Measurements from ENCODE around the gene LONRF2. TPM values are rescaled to one million over a fixed set of nuclear protein-coding genes. Genes with fewer than 3 reads are reported as not detected.

Gene LONRF2
- total RNA-seq, 1 donor, result 0.54 TPM

- DNase-seq (ENCODE audit: low read depth in 2 of 3, low spot score in 2 of 3), result no peak
These were observed 82.7 kb downstream of the LONRF2 start for GRCh38 chr2:100239486-100240210.

GRCh38 chr2:100238471-100238870 is 83.8 kb downstream of the LONRF2 start:
- no peak for DNase-seq (ENCODE audit: low read depth in 2 of 3, low spot score in 2 of 3)

- DNase-seq (ENCODE audit: low read depth in 2 of 3, low spot score in 2 of 3), result peak in 1 of 3 donors; percentile 21
These were observed 84.5 kb downstream of the LONRF2 start for GRCh38 chr2:100237770-100238169.

GRCh38 chr2:100237163-100237562 is 85.1 kb downstream of the LONRF2 start:
- DNase-seq (ENCODE audit: low read depth in 2 of 3, low spot score in 2 of 3), result no peak

- no peak for DNase-seq (ENCODE audit: low read depth in 2 of 3, low spot score in 2 of 3)
These were observed 86.1 kb downstream of the LONRF2 start for GRCh38 chr2:100236166-100236565.

GRCh38 chr2:100235581-100235980 is 86.7 kb downstream of the LONRF2 start:
- no peak for DNase-seq (ENCODE audit: low read depth in 2 of 3, low spot score in 2 of 3)

- DNase-seq (ENCODE audit: low read depth in 2 of 3, low spot score in 2 of 3), result peak in 2 of 3 donors; percentile 63 to 74
These were observed 87.2 kb downstream of the LONRF2 start for GRCh38 chr2:100235098-100235497.

GRCh38 chr2:100234141-100234540 is 88.2 kb downstream of the LONRF2 start:
- no peak for DNase-seq (ENCODE audit: low read depth in 2 of 3, low spot score in 2 of 3)

- DNase-seq (ENCODE audit: low read depth in 2 of 3, low spot score in 2 of 3), result no peak
These were observed 89.2 kb downstream of the LONRF2 start for GRCh38 chr2:100233061-100233460.

- no peak for DNase-seq (ENCODE audit: low read depth in 2 of 3, low spot score in 2 of 3)
These were observed 91.5 kb downstream of the LONRF2 start for GRCh38 chr2:100230754-100231153.

- DNase-seq (ENCODE audit: low read depth in 2 of 3, low spot score in 2 of 3), result no peak
These were observed 93.3 kb downstream of the LONRF2 start for GRCh38 chr2:100228967-100229366.

- DNase-seq (ENCODE audit: low read depth in 2 of 3, low spot score in 2 of 3), result no peak
These were observed 93.9 kb downstream of the LONRF2 start for GRCh38 chr2:100228415-100228814.

- DNase-seq (ENCODE audit: low read depth in 2 of 3, low spot score in 2 of 3), result no peak
These were observed 97.2 kb downstream of the LONRF2 start for GRCh38 chr2:100224988-100225710.

- DNase-seq (ENCODE audit: low read depth in 2 of 3, low spot score in 2 of 3), result no peak
These were observed 98.8 kb downstream of the LONRF2 start for GRCh38 chr2:100223502-100223901.

Small RNA genes lying within 50 kb of the gene (small RNA-seq; reads per million reads assigned to genes)
- gene AC012493.2, result not detected

Other genes with a start within 250 kb of the LONRF2 start
- 23.2 TPM for gene AFF3, start 179.9 kb downstream of the LONRF2 start, total RNA-seq
- gene CHST10, start 95.2 kb upstream of the LONRF2 start, total RNA-seq, result 18.0 TPM
- not detected for gene NMS, start 148.0 kb upstream of the LONRF2 start, total RNA-seq
- gene PDCL3, start 240.5 kb upstream of the LONRF2 start, total RNA-seq, result 7.0 TPM